B cell (primary cell): ENCODE results near the gene KMT2C. TPM values are rescaled to one million over a fixed set of nuclear protein-coding genes. Genes with fewer than 3 reads are reported as not detected.
"Not testable (repeated sequence)": the region's sequence is repeated elsewhere in the genome, so short reads cannot be mapped to it uniquely, and the experiment has no call there.

Experiments used
- ATAC-seq: fragments of 200-7000 bp; cut with Tn5 transposase; one replicate; pipeline ENCODE4 v1.10.0; 2021; ENCODE audit warnings: low read depth, mild to moderate bottlenecking, moderate number of reproducible peaks, moderate library complexity
- CTCF ChIA-PET: fragments of 350-600 bp; sonication (Branson Sonifier 250); formaldehyde crosslinking; loops from one replicate; lab custom pipeline; 2021; ENCODE audit warnings: antibody characterized with exemption, inconsistent platforms; lab: Charles Lee
- POLR2A ChIA-PET: fragments of 350-600 bp; sonication (Branson Sonifier 250); formaldehyde crosslinking; loops from one replicate; lab custom pipeline; 2021; ENCODE audit warnings: antibody characterized with exemption; lab: Charles Lee
- DNase-seq: peaks from one replicate; pipeline ENCODE4 v3.0.0; 2013
- H2AFZ ChIP-seq: 2 replicates; pipeline ENCODE4 v1.6.1; 2012; ENCODE audit warnings: mild to moderate bottlenecking, low read depth, low read length; ENCODE audit not compliant: insufficient read depth, poor library complexity, severe bottlenecking
- H3K27ac ChIP-seq, 2 donors: 1 replicate in 1 of 2; 2 replicates in 1 of 2; pipeline ENCODE4 v1.5.1; 2012 to 2013; ENCODE audit warnings: low read length in 2 of 2, mild to moderate bottlenecking in 2 of 2, moderate library complexity in 1 of 2
- H3K27me3 ChIP-seq, 4 experiments: fragments of 200-600 bp in 1 of 4; sonication (generic) in 1 of 4; replicated peaks in 1 of 4; 1 replicate in 2 of 4; 2 replicates in 2 of 4; pipeline versions ENCODE4 v1.6.1 to v1.7.0; 2013 to 2016; ENCODE audit warnings: low read length in 3 of 4, mild to moderate bottlenecking in 2 of 4, mixed read lengths in 1 of 4, moderate library complexity in 1 of 4; ENCODE audit not compliant: insufficient read depth in 4 of 4, control insufficient read depth in 3 of 4; ENCODE audit errors: control extremely low read depth in 1 of 4
- H3K36me3 ChIP-seq, 2 experiments: replicated peaks in 1 of 2; 1 replicate in 1 of 2; 2 replicates in 1 of 2; pipeline versions ENCODE4 v1.6.1 to v1.7.1; 2013; ENCODE audit warnings: low read length in 1 of 2; ENCODE audit not compliant: insufficient read depth in 2 of 2, control insufficient read depth in 1 of 2; ENCODE audit errors: control extremely low read depth in 1 of 2, extremely low read depth in 1 of 2
- H3K4me1 ChIP-seq, 2 donors: fragments of 200-600 bp in 1 of 2; sonication (generic) in 1 of 2; 1 replicate in 1 of 2; 2 replicates in 1 of 2; pipeline versions ENCODE4 v1.5.1 to v1.6.1; 2013 to 2017; ENCODE audit warnings: low read length in 2 of 2; ENCODE audit not compliant: control insufficient read depth in 2 of 2, insufficient read depth in 2 of 2
- H3K4me2 ChIP-seq: replicated peaks from 2 replicates; pipeline ENCODE3; 2012; ENCODE audit warnings: mild to moderate bottlenecking, low read depth, low read length; ENCODE audit not compliant: poor library complexity, severe bottlenecking
- H3K4me3 ChIP-seq, 5 experiments: fragments of 200-600 bp in 1 of 5; sonication (generic) in 1 of 5; 1 replicate in 3 of 5; 2 replicates in 2 of 5; pipeline versions ENCODE4 v1.5.1 to v1.7.0; 2011 to 2016; ENCODE audit warnings: low read length in 4 of 5, mild to moderate bottlenecking in 4 of 5, low read depth in 2 of 5, control low read depth in 1 of 5, moderate library complexity in 1 of 5; ENCODE audit not compliant: insufficient read depth in 1 of 5; ENCODE audit errors: control extremely low read depth in 1 of 5, extremely low read depth in 1 of 5
- H3K79me2 ChIP-seq: fragments of 200-600 bp; sonication (generic); one replicate; pipeline ENCODE4 v1.6.0; 2016; ENCODE audit warnings: low read length; ENCODE audit not compliant: control insufficient read depth, insufficient read depth
- H3K9ac ChIP-seq: fragments of 200-600 bp; sonication (generic); 2 replicates; pipeline ENCODE4 v1.6.1; 2017; ENCODE audit warnings: mild to moderate bottlenecking, low read length, moderate library complexity
- H3K9me3 ChIP-seq, 3 donors: one replicate each; pipeline versions ENCODE4 v1.6.1 to v1.7.1; 2013; ENCODE audit warnings: low read length in 2 of 3; ENCODE audit not compliant: control insufficient read depth in 2 of 3, insufficient read depth in 1 of 3; ENCODE audit errors: control extremely low read depth in 1 of 3
- H4K20me1 ChIP-seq: 2 replicates; pipeline ENCODE4 v1.6.0; 2012; ENCODE audit warnings: mild to moderate bottlenecking, low read length; ENCODE audit not compliant: insufficient read depth, control insufficient read depth, poor library complexity, severe bottlenecking
- H3K27ac Mint-ChIP-seq: one replicate; pipeline ENCODE4 v1.8.0; 2021; ENCODE audit warnings: mixed read lengths
- H3K27me3 Mint-ChIP-seq: one replicate; pipeline ENCODE4 v1.8.0; 2021; ENCODE audit warnings: mixed read lengths
- H3K4me1 Mint-ChIP-seq: one replicate; pipeline ENCODE4 v1.8.0; 2021; ENCODE audit warnings: mixed read lengths
- H3K4me3 Mint-ChIP-seq: one replicate; pipeline ENCODE4 v1.8.0; 2021; ENCODE audit warnings: mixed read lengths
- H3K9me3 Mint-ChIP-seq: one replicate; pipeline ENCODE4 v1.8.0; 2022; ENCODE audit warnings: mixed read lengths; ENCODE audit not compliant: insufficient read depth
- CTCF ChIP-seq: fragments of 200-600 bp; IDR thresholded peaks from one replicate; pipeline ENCODE4 v1.8.0; 2022; ENCODE audit warnings: antibody characterized with exemption, mild to moderate bottlenecking
- EZH2 ChIP-seq: IDR thresholded peaks from 2 replicates; pipeline ENCODE4 v1.6.1; 2012; ENCODE audit warnings: borderline replicate concordance, low read depth, mild to moderate bottlenecking, moderate library complexity, low read length; ENCODE audit not compliant: insufficient read depth, poor library complexity, severe bottlenecking
- WGBS: methylation state at CpG from one replicate; pipeline ENCODE4 v1.1.5; 2013; ENCODE audit warnings: missing lambda C conversion rate; ENCODE audit not compliant: insufficient coverage; 5-methylcytosine and 5-hydroxymethylcytosine counted together
- intact Hi-C: fragments of 100-400 bp; cut with micrococcal nuclease; formaldehyde crosslinking; loops from one replicate; pipeline ENCODE4 v1.10.0; 2022
- polyA plus RNA-seq: library from polyadenylated mRNA; depleted of rRNA; stranded (reverse); fragments of >200 nt; gene quantifications from 2 replicates; pipeline ENCODE4 v1.2.3, GENCODE V29; 2012
- total RNA-seq, 2 donors: library from RNA; stranded (reverse); fragments of 120-200 nt in 1 of 2; gene quantifications; 1 replicate in 1 of 2; 2 replicates in 1 of 2; pipeline versions ENCODE4 v1.2.3 to v1.2.4, GENCODE V29; 2013 to 2022

KMT2C gene
- total and polyA plus RNA-seq, 2 donors (not counting 1 experiment from before 2014, with no cell fraction given), result 14.9 to 171 TPM

- H3K4me3 ChIP-seq, H3K4me3 Mint-ChIP-seq, H3K4me1 Mint-ChIP-seq, POLR2A ChIA-PET, ATAC-seq, DNase-seq, H3K27me3 Mint-ChIP-seq, H3K79me2 ChIP-seq, H3K27ac ChIP-seq, H4K20me1 ChIP-seq, H3K9me3 ChIP-seq, H3K36me3 ChIP-seq, H3K9ac ChIP-seq, intact Hi-C loops, H2AFZ ChIP-seq, H3K4me1 ChIP-seq, CTCF ChIA-PET, H3K9me3 Mint-ChIP-seq, H3K4me2 ChIP-seq, H3K27ac Mint-ChIP-seq, H3K27me3 ChIP-seq: not testable (repeated sequence)
- 95% methylated on average over 4 of the region's 5 CpGs for WGBS
Observed at GRCh38 chr7:152234421-152234820, 201.4 kb downstream of the KMT2C start.

- ChIA-PET POLR2A (no interaction called here), CTCF (interaction anchor here (0.8 kb wide), 1 partner anchor 475 kb away, joined by 3 read pairs; no protein-coding TSS in a partner anchor)
- H4K20me1 ChIP-seq, result no peaks in the 10 kb centered on the region
- no peaks in the 10 kb centered on the region for H3K9me3 ChIP-seq
- H3K27ac ChIP-seq, result no peak overlapping the region
- TF ChIP-seq CTCF (no peak), EZH2 (no peak)
- Mint-ChIP-seq H3K27ac (no peak overlapping the region), H3K27me3 (no peaks in the 10 kb centered on the region), H3K4me3 (no peak overlapping the region), H3K9me3 (no peaks in the 10 kb centered on the region), H3K4me1 (peaks cover 7% of the 10 kb centered on the region)
- DNase-seq, result no peak
- intact Hi-C loops, result no loop called here
- no peak overlapping the region for H3K4me3 ChIP-seq
- H3K4me1 ChIP-seq, result no peaks in the 10 kb centered on the region
- no peak overlapping the region for H3K9ac ChIP-seq
- no peak for ATAC-seq
- no peaks in the 10 kb centered on the region for H3K27me3 ChIP-seq
- H2AFZ ChIP-seq, result no peak overlapping the region
- H3K4me2 ChIP-seq, result no peak overlapping the region
- peaks cover 1 to 11% of the 10 kb centered on the region in 2 experiments for H3K36me3 ChIP-seq
- H3K79me2 ChIP-seq, result no peaks in the 10 kb centered on the region
Observed at GRCh38 chr7:152231089-152231488, 204.7 kb downstream of the KMT2C start.

- ATAC-seq, CTCF ChIA-PET: not testable (repeated sequence)
Observed at GRCh38 chr7:152219556-152219955, 216.2 kb downstream of the KMT2C start.

More at GRCh38 chr7:152219556-152219955, 216.2 kb downstream of the KMT2C start:
- H3K9me3 Mint-ChIP-seq, H4K20me1 ChIP-seq, H3K4me1 Mint-ChIP-seq, H2AFZ ChIP-seq, H3K79me2 ChIP-seq, DNase-seq, H3K27me3 Mint-ChIP-seq, H3K4me3 Mint-ChIP-seq, H3K4me1 ChIP-seq, POLR2A ChIA-PET, H3K4me3 ChIP-seq, H3K27ac Mint-ChIP-seq, H3K27me3 ChIP-seq, intact Hi-C loops, H3K27ac ChIP-seq, H3K9ac ChIP-seq, H3K4me2 ChIP-seq, H3K9me3 ChIP-seq: not testable (repeated sequence)
- H3K36me3 ChIP-seq, result peaks cover 0 to 13% of the 10 kb centered on the region in 2 experiments
- WGBS, result no CpG with 5 or more reads among the region's 5 CpGs
